Nephron (organoid): ENCODE measurements around the gene CTIF.

Experiments used
- H3K27ac Mint-ChIP-seq, 3 experiments: 2 replicates each; pipeline ENCODE4 v1.8.0; 2020; ENCODE audit warnings: mixed read lengths in 3 of 3, mild to moderate bottlenecking in 2 of 3, moderate library complexity in 1 of 3
- H3K27me3 Mint-ChIP-seq: 2 replicates; pipeline ENCODE4 v1.8.0; 2021; ENCODE audit warnings: low read depth, mild to moderate bottlenecking, moderate library complexity, mixed read lengths
- H3K36me3 Mint-ChIP-seq: 2 replicates; pipeline ENCODE4 v1.8.0; 2020; ENCODE audit warnings: low read depth, mixed read lengths
- H3K4me1 Mint-ChIP-seq: 2 replicates; pipeline ENCODE4 v1.8.0; 2020; ENCODE audit warnings: mixed read lengths
- H3K4me3 Mint-ChIP-seq, 3 experiments: 2 replicates each; pipeline ENCODE4 v1.8.0; 2020; ENCODE audit warnings: mild to moderate bottlenecking in 3 of 3, mixed read lengths in 3 of 3, moderate library complexity in 2 of 3
- H3K9me3 Mint-ChIP-seq: 2 replicates; pipeline ENCODE4 v1.8.0; 2020; ENCODE audit warnings: mixed read lengths
- TF ChIP-seq, protein P1 (sequence below), 3 experiments: fragments of 200-600 bp; sonication (generic); IDR thresholded peaks; one replicate each; pipeline ENCODE4 v1.5.0; 2021; ENCODE audit warnings: antibody characterized with exemption in 3 of 3; ENCODE audit not compliant: unreplicated experiment in 3 of 3

The CTIF gene

GRCh38 chr18:48889981-48890762, 351.3 kb downstream of the CTIF start:
- Mint-ChIP-seq H3K4me3 (peak overlapping the region in 2 of 3 experiments; percentile 21 to 25), H3K9me3 (no peaks in the 10 kb centered on the region)
- TF ChIP-seq, protein P1, sequence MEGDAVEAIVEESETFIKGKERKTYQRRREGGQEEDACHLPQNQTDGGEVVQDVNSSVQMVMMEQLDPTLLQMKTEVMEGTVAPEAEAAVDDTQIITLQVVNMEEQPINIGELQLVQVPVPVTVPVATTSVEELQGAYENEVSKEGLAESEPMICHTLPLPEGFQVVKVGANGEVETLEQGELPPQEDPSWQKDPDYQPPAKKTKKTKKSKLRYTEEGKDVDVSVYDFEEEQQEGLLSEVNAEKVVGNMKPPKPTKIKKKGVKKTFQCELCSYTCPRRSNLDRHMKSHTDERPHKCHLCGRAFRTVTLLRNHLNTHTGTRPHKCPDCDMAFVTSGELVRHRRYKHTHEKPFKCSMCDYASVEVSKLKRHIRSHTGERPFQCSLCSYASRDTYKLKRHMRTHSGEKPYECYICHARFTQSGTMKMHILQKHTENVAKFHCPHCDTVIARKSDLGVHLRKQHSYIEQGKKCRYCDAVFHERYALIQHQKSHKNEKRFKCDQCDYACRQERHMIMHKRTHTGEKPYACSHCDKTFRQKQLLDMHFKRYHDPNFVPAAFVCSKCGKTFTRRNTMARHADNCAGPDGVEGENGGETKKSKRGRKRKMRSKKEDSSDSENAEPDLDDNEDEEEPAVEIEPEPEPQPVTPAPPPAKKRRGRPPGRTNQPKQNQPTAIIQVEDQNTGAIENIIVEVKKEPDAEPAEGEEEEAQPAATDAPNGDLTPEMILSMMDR (IDR thresholded peaks at IDR 0.05; ENCODE audit: unreplicated experiment in 3 of 3) = no peak

DNA sequence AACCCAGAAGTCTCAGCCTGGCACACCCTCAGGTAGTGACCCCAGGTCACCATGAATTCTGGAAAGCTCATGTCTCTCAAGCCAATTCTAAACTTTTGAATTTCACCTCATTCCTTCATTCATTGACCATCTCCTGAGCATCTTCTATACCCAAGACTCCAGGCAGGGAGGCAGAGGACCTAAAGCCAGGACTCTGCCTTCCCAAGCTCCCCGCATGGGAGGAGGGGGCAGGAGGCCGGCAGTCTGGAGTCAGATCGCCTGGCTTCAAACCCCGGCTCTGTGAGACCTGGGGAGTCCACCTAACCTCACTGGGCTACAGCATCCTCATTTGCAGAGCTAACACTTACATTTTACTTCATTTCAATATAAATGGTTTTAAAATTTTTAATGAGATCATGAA, 352.9 kb downstream of the CTIF start:
- Mint-ChIP-seq H3K4me3 (no peak overlapping the region), H3K9me3 (no peaks in the 10 kb centered on the region), H3K27me3 (peaks cover 4% of the 10 kb centered on the region), H3K36me3 (no peaks in the 10 kb centered on the region), H3K4me1 (peaks cover 64% of the 10 kb centered on the region), H3K27ac (peak overlapping the region in 2 of 3 experiments; percentile 62 to 71)
- TF ChIP-seq, protein P1 (IDR thresholded peaks at IDR 0.05; ENCODE audit: unreplicated experiment in 3 of 3) = no peak

More at GRCh38 chr18:48889981-48890762, 351.3 kb downstream of the CTIF start:
- H3K4me1 Mint-ChIP-seq = peaks cover 59% of the 10 kb centered on the region
- H3K27me3 Mint-ChIP-seq = peaks cover 4% of the 10 kb centered on the region
- no peaks in the 10 kb centered on the region for H3K36me3 Mint-ChIP-seq
- H3K27ac Mint-ChIP-seq = peak overlapping the region; percentile 69 to 93 (median 86)

DNA sequence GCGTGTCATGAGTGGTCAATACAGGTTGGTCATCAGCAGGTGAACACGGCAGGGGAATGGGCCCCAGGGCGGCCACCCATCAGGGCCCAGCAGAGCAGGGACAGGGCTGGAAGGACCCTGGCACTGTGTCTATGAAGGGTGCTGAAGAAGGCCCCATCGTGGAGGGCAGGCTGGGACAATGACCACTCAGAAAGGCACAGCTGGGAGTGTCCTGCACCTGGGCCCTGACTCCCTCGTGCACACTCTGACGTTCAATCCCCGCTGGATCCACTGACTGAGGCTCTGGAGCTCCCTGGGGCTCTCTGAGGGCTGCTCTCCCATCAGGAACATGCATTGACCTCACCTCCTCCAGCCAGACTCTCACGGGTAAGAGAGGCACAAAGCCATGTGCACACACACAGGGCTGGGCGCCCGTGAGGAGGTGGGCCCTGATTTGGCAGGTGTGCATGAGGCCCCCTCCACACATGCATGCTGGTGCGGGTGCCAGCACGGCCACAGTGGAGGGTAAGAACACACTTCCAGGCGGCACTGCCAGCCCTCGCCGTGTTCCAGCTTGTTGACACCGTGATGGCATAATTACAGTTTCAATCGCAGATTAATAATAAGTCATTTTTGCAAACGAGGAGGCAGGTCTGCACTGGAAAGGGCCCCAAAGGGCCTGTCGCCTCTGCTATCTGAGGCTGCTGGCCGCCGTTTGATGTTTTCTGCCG, 353.5 kb downstream of the CTIF start:
- Mint-ChIP-seq H3K27me3 (peaks cover 4% of the 10 kb centered on the region), H3K9me3 (no peaks in the 10 kb centered on the region), H3K4me3 (no peak overlapping the region), H3K4me1 (peaks cover 64% of the 10 kb centered on the region), H3K36me3 (no peaks in the 10 kb centered on the region), H3K27ac (peak overlapping the region; percentile 3 to 71 (median 69))
- TF ChIP-seq, protein P1 (IDR thresholded peaks at IDR 0.05; ENCODE audit: unreplicated experiment in 3 of 3) = no peak

- peaks cover 58% of the 10 kb centered on the region for H3K4me1 Mint-ChIP-seq
- peaks cover 4% of the 10 kb centered on the region for H3K27me3 Mint-ChIP-seq
- no peaks in the 10 kb centered on the region for H3K9me3 Mint-ChIP-seq
- TF ChIP-seq, protein P1 (IDR thresholded peaks at IDR 0.05; ENCODE audit: unreplicated experiment in 3 of 3) = no peak
- H3K36me3 Mint-ChIP-seq = no peaks in the 10 kb centered on the region
- peak overlapping the region; percentile 49 to 81 (median 69) for H3K27ac Mint-ChIP-seq
- peak overlapping the region in 1 of 3 experiments; percentile 1 for H3K4me3 Mint-ChIP-seq
These were observed 354.3 kb downstream of the CTIF start for GRCh38 chr18:48893061-48893607.

- H3K27ac Mint-ChIP-seq = peak overlapping the region; percentile 49 to 81 (median 69)
- H3K4me3 Mint-ChIP-seq = no peak overlapping the region
- TF ChIP-seq, protein P1 (IDR thresholded peaks at IDR 0.05; ENCODE audit: unreplicated experiment in 3 of 3) = no peak
- H3K4me1 Mint-ChIP-seq = peaks cover 58% of the 10 kb centered on the region
- no peaks in the 10 kb centered on the region for H3K36me3 Mint-ChIP-seq
- H3K27me3 Mint-ChIP-seq = peaks cover 4% of the 10 kb centered on the region
- H3K9me3 Mint-ChIP-seq = peaks cover 3% of the 10 kb centered on the region
These were observed 355.1 kb downstream of the CTIF start for GRCh38 chr18:48893608-48894600.
